ENCODE measurements around the gene NF1.
"Not testable (repeated sequence)": the region's sequence is repeated elsewhere in the genome, so short reads cannot be mapped to it uniquely, and the experiment has no call there.

Gene NF1

GRCh38 chr17:31195305-31195704 lies 100.5 kb downstream of the NF1 start:
- no peaks in the 10 kb centered on the region for H3K79me2 ChIP-seq (ENCODE audit: insufficient read depth, low read length)
- H3K27me3 ChIP-seq (ENCODE audit: low read length), result no peaks in the 10 kb centered on the region
- no peaks in the 10 kb centered on the region for H3K9me2 ChIP-seq (replicated peaks; ENCODE audit: insufficient read depth, low read length)
- no peak overlapping the region for H3K27ac ChIP-seq (ENCODE audit: low read depth, low read length)
- H3K36me3 ChIP-seq (ENCODE audit: low read length), result 0 out of 2 replicates have a peak, but pooled peaks cover 7% of the 10 kb centered on the region
- no peak for TF ChIP-seq CTCF (IDR thresholded peaks at IDR 0.05; ENCODE audit: insufficient read depth, low read length, poor library complexity, severe bottlenecking)
- no peak for TF ChIP-seq EZH2phosphoT487 (conservative IDR thresholded peaks at IDR 0.05; ENCODE audit: low read length)
- no peak overlapping the region for H3K4me3 ChIP-seq (ENCODE audit: insufficient read depth, low read length, poor library complexity, severe bottlenecking)
- H3F3A ChIP-seq (ENCODE audit: insufficient read depth), result 0 out of 2 replicates have a peak, but pooled peaks cover 3% of the 10 kb centered on the region
- no peaks in the 10 kb centered on the region for H3K9me3 ChIP-seq (ENCODE audit: insufficient read depth, low read length)
- H4K20me1 ChIP-seq (ENCODE audit: low read depth, low read length), result no peaks in the 10 kb centered on the region
- no peak overlapping the region for H2AFZ ChIP-seq (ENCODE audit: low read depth, low read length, severe bottlenecking)
- no peak overlapping the region for H3K9ac ChIP-seq (ENCODE audit: low read length)
- no peak overlapping the region for H3K4me2 ChIP-seq (ENCODE audit: low read depth, low read length, poor library complexity, severe bottlenecking)

GRCh38 chr17:31198026-31198425 lies 103.2 kb downstream of the NF1 start:
- H3K36me3 ChIP-seq (ENCODE audit: low read length), result peaks cover 5% of the 10 kb centered on the region; the same call in 1 of the 2 replicates
- H3K4me2 ChIP-seq (ENCODE audit: low read depth, low read length, poor library complexity, severe bottlenecking), result no peak overlapping the region
- H3K9me2 ChIP-seq (replicated peaks; ENCODE audit: insufficient read depth, low read length), result no peaks in the 10 kb centered on the region
- no peaks in the 10 kb centered on the region for H4K20me1 ChIP-seq (ENCODE audit: low read depth, low read length)
- no peaks in the 10 kb centered on the region for H3K9me3 ChIP-seq (ENCODE audit: insufficient read depth, low read length)
- 0 out of 2 replicates have a peak, but pooled peaks cover 3% of the 10 kb centered on the region for H3F3A ChIP-seq (ENCODE audit: insufficient read depth)
- H2AFZ ChIP-seq (ENCODE audit: low read depth, low read length, severe bottlenecking), result no peak overlapping the region
- no peak overlapping the region for H3K27ac ChIP-seq (ENCODE audit: low read depth, low read length)
- H3K79me2 ChIP-seq (ENCODE audit: insufficient read depth, low read length), result no peaks in the 10 kb centered on the region
- H3K4me3 ChIP-seq (ENCODE audit: insufficient read depth, low read length, poor library complexity, severe bottlenecking), result no peak overlapping the region
- TF ChIP-seq EZH2phosphoT487 (conservative IDR thresholded peaks at IDR 0.05; ENCODE audit: low read length) (no peak), CTCF (IDR thresholded peaks at IDR 0.05; ENCODE audit: insufficient read depth, low read length, poor library complexity, severe bottlenecking) (no peak)
- no peaks in the 10 kb centered on the region for H3K27me3 ChIP-seq (ENCODE audit: low read length)
- H3K9ac ChIP-seq (ENCODE audit: low read length), result no peak overlapping the region

- not testable (repeated sequence) for H3F3A ChIP-seq (ENCODE audit: insufficient read depth); H3K4me2 ChIP-seq (ENCODE audit: low read depth, low read length, poor library complexity, severe bottlenecking); H3K4me3 ChIP-seq (ENCODE audit: insufficient read depth, low read length, poor library complexity, severe bottlenecking); H3K9ac ChIP-seq (ENCODE audit: low read length); H3K27ac ChIP-seq (ENCODE audit: low read depth, low read length); H3K9me3 ChIP-seq (ENCODE audit: insufficient read depth, low read length); H4K20me1 ChIP-seq (ENCODE audit: low read depth, low read length); H3K36me3 ChIP-seq (ENCODE audit: low read length); H3K9me2 ChIP-seq (replicated peaks; ENCODE audit: insufficient read depth, low read length); H3K27me3 ChIP-seq (ENCODE audit: low read length); H3K79me2 ChIP-seq (ENCODE audit: insufficient read depth, low read length); H2AFZ ChIP-seq (ENCODE audit: low read depth, low read length, severe bottlenecking)
Measured at GRCh38 chr17:31198666-31199065, 103.9 kb downstream of the NF1 start.

GRCh38 chr17:31200287-31200686 lies 105.5 kb downstream of the NF1 start:
- Histone ChIP-seq H4K20me1 (ENCODE audit: low read depth, low read length) (no peaks in the 10 kb centered on the region), H2AFZ (ENCODE audit: low read depth, low read length, severe bottlenecking) (no peak overlapping the region), H3K4me3 (ENCODE audit: insufficient read depth, low read length, poor library complexity, severe bottlenecking) (no peak overlapping the region), H3K4me2 (ENCODE audit: low read depth, low read length, poor library complexity, severe bottlenecking) (no peak overlapping the region), H3K79me2 (ENCODE audit: insufficient read depth, low read length) (no peaks in the 10 kb centered on the region), H3K9me2 (replicated peaks; ENCODE audit: insufficient read depth, low read length) (no peaks in the 10 kb centered on the region), H3K27ac (ENCODE audit: low read depth, low read length) (no peak overlapping the region), H3K27me3 (ENCODE audit: low read length) (no peaks in the 10 kb centered on the region), H3F3A (ENCODE audit: insufficient read depth) (no peaks in the 10 kb centered on the region), H3K36me3 (ENCODE audit: low read length) (peaks cover 5% of the 10 kb centered on the region; the same call in 1 of the 2 replicates), H3K9me3 (ENCODE audit: insufficient read depth, low read length) (no peaks in the 10 kb centered on the region), H3K9ac (ENCODE audit: low read length) (no peak overlapping the region)
- no peak for TF ChIP-seq EZH2phosphoT487 (conservative IDR thresholded peaks at IDR 0.05; ENCODE audit: low read length)
- no peak for TF ChIP-seq CTCF (IDR thresholded peaks at IDR 0.05; ENCODE audit: insufficient read depth, low read length, poor library complexity, severe bottlenecking)

Data from SU-DHL-6 (cell line).